H1 (cell line): ENCODE measurements around the gene FTSJ3. TPM values are rescaled to one million over a fixed set of nuclear protein-coding genes. Genes with fewer than 3 reads are reported as not detected.

Experiments
- BCL11A ChIP-seq, 2 experiments: IDR thresholded peaks; one replicate each; pipeline ENCODE4 v1.6.1; 2011; ENCODE audit warnings: low read depth in 2 of 2, low read length in 2 of 2, mild to moderate bottlenecking in 2 of 2
- BRCA1 ChIP-seq: IDR thresholded peaks from 2 replicates; pipeline ENCODE4 v1.6.1; 2012; ENCODE audit warnings: low read depth, low read length, improper control_type of control experiment
- CREB1 ChIP-seq: IDR thresholded peaks from 2 replicates; pipeline ENCODE4 v1.6.1; 2012; ENCODE audit warnings: inconsistent platforms
- KDM1A ChIP-seq: fragments of 200-600, 300-600 bp; sonication (generic); IDR thresholded peaks from 2 replicates; pipeline ENCODE4 v1.7.1; 2016; ENCODE audit warnings: mild to moderate bottlenecking, low read length, borderline replicate concordance
- KDM5A ChIP-seq: fragments of 200-600 bp; IDR thresholded peaks from 2 replicates; pipeline ENCODE4 v1.7.1; 2012; ENCODE audit warnings: mild to moderate bottlenecking, low read length, inconsistent platforms, mixed read lengths
- POLR2AphosphoS5 ChIP-seq: IDR thresholded peaks from 2 replicates; pipeline ENCODE4 v1.6.1; 2011; ENCODE audit warnings: low read depth, low read length
- RAD21 ChIP-seq, 2 experiments: IDR thresholded peaks in 1 of 2; conservative IDR thresholded peaks in 1 of 2; 2 replicates each; pipeline ENCODE4 v1.6.1; 2011; ENCODE audit warnings: low read depth in 2 of 2, low read length in 2 of 2, improper control_type of control experiment in 1 of 2, inconsistent platforms in 1 of 2, mild to moderate bottlenecking in 1 of 2, moderate library complexity in 1 of 2
- RXRA ChIP-seq: IDR thresholded peaks from 2 replicates; pipeline ENCODE4 v1.6.1; 2011; ENCODE audit warnings: low read depth, mild to moderate bottlenecking, low read length, moderate library complexity; ENCODE audit not compliant: insufficient read depth
- SUZ12 ChIP-seq: fragments of 200-600 bp; sonication (generic); IDR thresholded peaks from 2 replicates; pipeline ENCODE4 v1.6.1; 2012; ENCODE audit warnings: mild to moderate bottlenecking, inconsistent platforms, low read length, moderate library complexity, mixed read lengths
- polyA plus RNA-seq, 7 experiments: library from polyadenylated mRNA; depleted of rRNA in 3 of 7; stranded (reverse) in 5 of 7; unstranded in 2 of 7; fragments of >200 nt in 5 of 7; fragments of 200-250 nt in 2 of 7; gene quantifications; 1 replicate in 5 of 7; 2 replicates in 1 of 7; 4 replicates in 1 of 7; pipeline versions ENCODE4 v1.2.1 to v1.2.3, GENCODE V29; 2011 to 2013; ENCODE audit warnings: missing spikeins in 2 of 7, mixed read lengths in 2 of 7
- total RNA-seq: library from RNA; stranded (reverse); fragmentation: NEBNext Ultra II Directional; extraction: Animal tissue kit (Norgen Biotek cat#: 25700); gene quantifications from 2 replicates; pipeline ENCODE4 v1.2.1, GENCODE V29; 2021
- TF ChIP-seq, protein P1 (sequence below): IDR thresholded peaks from 2 replicates; pipeline ENCODE4 v1.6.1; 2012; ENCODE audit warnings: inconsistent platforms

Gene FTSJ3
- total and polyA plus RNA-seq, 2 of the 8 experiments (the other 6 are each of a cell fraction or from before 2014, with no cell fraction given) = 42.7 to 77.2 TPM

DNA sequence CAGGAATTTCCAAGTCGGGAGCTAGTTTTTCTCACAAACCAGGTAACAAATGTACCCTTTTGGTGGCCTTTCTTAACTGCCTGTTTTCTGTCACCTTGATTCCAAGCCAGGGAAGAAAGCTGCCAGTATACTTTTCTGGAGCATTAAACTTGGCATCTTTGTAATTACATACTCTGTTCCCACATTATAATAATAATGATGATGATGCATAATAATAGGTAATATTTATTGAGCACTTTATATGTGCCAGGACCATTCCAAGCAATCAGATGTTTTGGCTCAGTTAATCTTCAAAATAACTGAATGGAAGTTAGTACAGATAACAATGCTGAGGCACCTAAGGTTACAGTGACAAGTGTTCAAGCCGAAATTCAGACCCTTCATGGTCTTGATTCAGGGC, 11.3 kb downstream of the FTSJ3 start (continued):
- TF ChIP-seq KDM1A (no peak), SUZ12 (no peak), BRCA1 (no peak), RXRA (no peak), KDM5A (no peak), CREB1 (no peak), POLR2AphosphoS5 (no peak), RAD21 (IDR thresholded peaks at IDR 0.05 in 1 of 2, conservative IDR thresholded peaks at IDR 0.05 in 1 of 2; ENCODE audit: low read depth in 2 of 2, low read length in 2 of 2) (no peak), BCL11A (IDR thresholded peaks at IDR 0.05; ENCODE audit: low read depth in 2 of 2, low read length in 2 of 2) (no peak)
- TF ChIP-seq, protein P1, sequence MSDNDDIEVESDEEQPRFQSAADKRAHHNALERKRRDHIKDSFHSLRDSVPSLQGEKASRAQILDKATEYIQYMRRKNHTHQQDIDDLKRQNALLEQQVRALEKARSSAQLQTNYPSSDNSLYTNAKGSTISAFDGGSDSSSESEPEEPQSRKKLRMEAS = no peak
